ENCODE measurements around the gene LXN.
A peak's percentile ranks its signal among the peaks of the same experiment; 100 is the strongest.

Gene LXN, protein sequence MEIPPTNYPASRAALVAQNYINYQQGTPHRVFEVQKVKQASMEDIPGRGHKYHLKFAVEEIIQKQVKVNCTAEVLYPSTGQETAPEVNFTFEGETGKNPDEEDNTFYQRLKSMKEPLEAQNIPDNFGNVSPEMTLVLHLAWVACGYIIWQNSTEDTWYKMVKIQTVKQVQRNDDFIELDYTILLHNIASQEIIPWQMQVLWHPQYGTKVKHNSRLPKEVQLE

DNA sequence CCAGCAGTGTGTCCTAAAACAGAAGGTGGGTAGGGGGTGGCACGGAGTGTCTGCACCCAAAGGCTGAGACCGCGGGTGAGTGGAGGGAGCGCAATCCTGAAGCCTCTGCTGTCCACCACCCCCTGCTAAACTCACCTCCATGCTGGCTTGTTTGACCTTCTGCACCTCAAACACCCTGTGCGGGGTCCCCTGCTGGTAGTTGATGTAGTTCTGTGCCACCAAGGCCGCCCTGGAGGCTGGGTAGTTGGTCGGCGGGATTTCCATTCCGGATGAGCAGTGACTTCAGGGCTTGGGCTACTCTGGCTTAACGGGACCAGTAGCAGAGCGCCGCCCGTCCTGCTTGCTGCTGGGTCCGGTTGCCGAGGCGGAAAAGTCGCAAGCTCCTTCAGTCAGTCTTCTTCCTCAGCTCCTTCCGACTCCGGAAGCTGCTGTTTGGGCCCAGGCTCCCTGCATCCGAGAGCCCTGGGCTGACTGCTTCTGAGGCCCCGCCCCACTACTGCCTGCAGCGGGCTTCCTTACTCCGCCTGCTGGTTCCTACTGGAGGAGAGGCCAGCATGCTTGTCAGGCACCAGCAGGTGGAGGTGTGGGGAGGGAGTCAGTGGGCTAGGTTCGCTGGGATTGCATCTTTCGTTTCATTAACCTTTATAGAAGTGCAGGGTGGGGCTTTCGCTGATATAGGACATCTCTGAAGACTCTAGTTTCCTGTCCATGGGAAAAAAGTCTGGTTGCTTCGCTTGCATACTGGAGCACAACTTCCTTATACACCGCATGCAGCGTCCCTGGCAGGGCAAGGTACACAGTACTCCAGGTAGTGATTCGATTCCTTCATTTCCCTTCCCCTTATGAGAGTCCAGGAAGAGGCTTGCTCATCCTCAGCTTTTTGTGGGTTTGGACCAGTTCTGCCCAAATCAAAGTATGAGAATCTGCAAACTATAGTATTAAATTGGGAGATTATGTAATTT lies at the start of gene LXN:
TSS of gene LXN (minus strand) at position 434 of the 962 bp plus-strand sequence. CDS start at position 264, 170 bp downstream.
- Histone ChIP-seq H3K9me3 (ENCODE audit: insufficient read depth, low read depth, low read length) (no peaks in the 10 kb centered on the region), H3K27ac (ENCODE audit: low read length) (no peak within 1 kb of the TSS), H3K9ac (ENCODE audit: low read depth, low read length) (peak within 1 kb of the TSS; percentile 77), H3K4me1 (ENCODE audit: insufficient read depth, low read length) (peaks cover 7% of the 10 kb centered on the region), H3K36me3 (ENCODE audit: insufficient read depth, low read depth, low read length) (peaks cover 15% of the 10 kb centered on the region), H3K27me3 (ENCODE audit: insufficient read depth, low read length) (no peaks in the 10 kb centered on the region), H3K4me3 (ENCODE audit: low read length) (peak within 1 kb of the TSS; percentile 75)

DNA sequence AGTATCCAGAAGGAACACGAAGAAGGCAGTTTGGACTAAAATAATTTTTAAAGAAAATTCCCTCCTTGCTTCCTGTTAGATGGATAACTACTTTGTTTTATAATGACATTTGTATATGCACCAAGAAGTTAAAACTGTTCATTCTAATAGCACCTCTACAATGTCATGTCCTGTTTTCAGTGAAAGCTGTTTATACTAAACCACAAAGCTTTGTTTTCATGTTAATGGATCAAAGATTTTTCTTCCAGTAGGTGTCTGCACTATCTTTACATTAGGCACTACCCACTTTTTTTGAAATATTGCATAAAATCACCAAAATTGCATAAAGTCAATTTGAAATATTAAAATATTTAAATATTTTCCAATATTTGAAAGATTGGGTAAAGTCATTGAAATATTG lies 49.7 kb upstream of the LXN start:
- no peaks in the 10 kb centered on the region; the same call in 1 of the 2 replicates for H3K4me1 ChIP-seq (ENCODE audit: insufficient read depth, low read length)

DNA sequence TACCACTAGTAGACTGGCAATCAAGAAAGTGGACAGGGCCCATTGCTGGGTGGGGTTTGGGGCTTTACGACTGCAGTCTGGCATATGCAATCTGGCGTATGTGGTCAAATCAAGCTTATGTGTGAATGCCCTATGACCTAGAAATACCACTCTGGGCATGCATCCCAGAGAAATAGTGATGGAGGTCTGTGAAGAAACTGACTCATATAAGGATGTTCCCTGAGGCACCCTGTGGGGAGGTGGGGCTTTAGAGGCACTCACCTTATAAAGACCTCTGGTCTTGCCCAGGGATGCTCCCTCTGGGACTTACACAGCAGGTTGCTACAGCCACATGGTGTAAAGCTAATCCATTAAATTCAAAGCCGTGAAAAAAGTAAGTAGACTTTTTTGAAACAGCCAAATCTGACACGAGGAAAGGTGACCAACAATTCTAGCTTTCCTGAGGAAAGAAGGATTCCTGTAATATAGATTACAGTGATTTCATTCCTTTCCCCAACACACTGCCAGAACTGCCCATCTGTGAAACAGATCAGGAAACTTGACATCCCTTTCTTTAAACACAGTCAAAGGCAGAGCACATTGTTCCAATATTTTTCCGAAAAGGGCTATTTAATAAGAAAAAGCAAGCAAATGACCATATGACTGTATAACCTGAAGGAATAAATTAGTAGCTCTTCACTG lies 46.2 kb upstream of the LXN start:
- H3K27ac ChIP-seq (ENCODE audit: low read length): no peak overlapping the region
- no peaks in the 10 kb centered on the region; the same call in 1 of the 2 replicates for H3K4me1 ChIP-seq (ENCODE audit: insufficient read depth, low read length)
- H3K36me3 ChIP-seq (ENCODE audit: insufficient read depth, low read depth, low read length): no peaks in the 10 kb centered on the region
- H3K9ac ChIP-seq (ENCODE audit: low read depth, low read length): no peak overlapping the region
- no peaks in the 10 kb centered on the region for H3K27me3 ChIP-seq (ENCODE audit: insufficient read depth, low read length)
- no peak overlapping the region for H3K4me3 ChIP-seq (ENCODE audit: low read length)
- no peaks in the 10 kb centered on the region for H3K9me3 ChIP-seq (ENCODE audit: insufficient read depth, low read depth, low read length)

More for the DNA sequence above, 49.7 kb upstream of the LXN start:
- H3K9me3 ChIP-seq (ENCODE audit: insufficient read depth, low read depth, low read length): no peaks in the 10 kb centered on the region
- H3K9ac ChIP-seq (ENCODE audit: low read depth, low read length): no peak overlapping the region
- H3K27ac ChIP-seq (ENCODE audit: low read length): no peak overlapping the region
- H3K27me3 ChIP-seq (ENCODE audit: insufficient read depth, low read length): no peaks in the 10 kb centered on the region
- H3K36me3 ChIP-seq (ENCODE audit: insufficient read depth, low read depth, low read length): no peaks in the 10 kb centered on the region
- no peak overlapping the region for H3K4me3 ChIP-seq (ENCODE audit: low read length)

DNA sequence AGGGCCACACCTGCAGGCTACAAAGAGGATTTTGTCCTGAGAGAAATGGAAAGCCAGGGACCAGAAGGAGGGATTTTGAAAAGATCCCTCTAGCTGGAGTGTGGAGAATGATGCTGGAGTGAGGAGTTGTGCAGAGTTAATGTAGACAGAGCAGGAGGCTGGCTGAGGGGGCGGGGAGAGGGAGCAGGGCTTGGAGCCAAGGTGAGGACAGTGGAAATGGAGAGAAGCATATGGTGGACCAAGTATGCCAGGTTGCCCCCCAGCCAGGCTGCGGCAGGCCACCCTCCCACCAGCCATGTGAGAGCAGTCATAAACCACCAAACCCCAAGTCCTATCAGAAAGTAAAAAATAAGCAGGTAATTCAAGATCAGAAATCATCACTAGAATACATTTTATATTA lies 45.1 kb upstream of the LXN start:
- Histone ChIP-seq H3K4me1 (ENCODE audit: insufficient read depth, low read length) (peaks cover 3% of the 10 kb centered on the region; the same call in 1 of the 2 replicates), H3K36me3 (ENCODE audit: insufficient read depth, low read depth, low read length) (no peaks in the 10 kb centered on the region), H3K9me3 (ENCODE audit: insufficient read depth, low read depth, low read length) (no peaks in the 10 kb centered on the region), H3K9ac (ENCODE audit: low read depth, low read length) (no peak overlapping the region), H3K27me3 (ENCODE audit: insufficient read depth, low read length) (no peaks in the 10 kb centered on the region), H3K4me3 (ENCODE audit: low read length) (no peak overlapping the region), H3K27ac (ENCODE audit: low read length) (no peak overlapping the region)

DNA sequence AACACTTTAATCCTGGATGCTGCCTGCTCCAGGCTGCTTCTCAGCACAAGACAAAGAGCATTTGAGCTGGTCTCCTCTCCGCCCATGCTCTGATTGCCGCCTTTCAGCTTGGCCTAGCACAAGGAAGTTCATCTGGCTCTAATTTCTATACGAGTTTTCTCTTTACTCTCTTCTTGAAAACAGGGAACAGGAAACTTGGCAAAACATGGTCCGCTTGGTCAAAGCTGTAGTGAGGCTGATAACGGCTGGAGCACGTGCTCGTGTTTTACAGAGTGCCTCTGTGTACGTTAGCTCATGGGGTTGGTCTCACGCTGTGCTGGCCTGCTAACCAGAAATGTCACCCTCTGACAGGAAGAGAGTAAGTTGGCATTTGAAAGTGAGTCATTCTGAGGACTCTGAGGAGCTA lies 40.6 kb upstream of the LXN start:
- H3K4me1 ChIP-seq (ENCODE audit: insufficient read depth, low read length): peaks cover 7% of the 10 kb centered on the region
- H3K9me3 ChIP-seq (ENCODE audit: insufficient read depth, low read depth, low read length): no peaks in the 10 kb centered on the region

DNA sequence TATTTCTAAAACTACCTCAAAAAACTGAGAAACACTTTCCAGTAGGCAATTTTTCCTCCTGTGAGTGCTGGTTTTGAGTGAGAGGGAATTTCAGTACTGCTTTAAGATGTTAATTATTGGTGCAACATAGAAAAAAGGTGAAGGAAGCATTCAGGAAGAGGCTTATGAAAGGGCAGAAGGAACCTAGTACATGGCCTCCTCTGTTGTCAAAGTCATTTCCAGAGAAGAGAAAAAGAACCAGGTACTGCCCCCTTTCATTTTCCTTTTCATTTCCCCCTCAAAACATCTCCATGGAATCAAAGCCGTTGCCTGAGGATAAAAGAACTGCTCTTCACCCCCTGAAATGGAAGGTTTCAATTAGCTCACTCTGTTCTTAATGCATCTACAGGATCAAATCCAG lies 40.0 kb upstream of the LXN start:
- peaks cover 7% of the 10 kb centered on the region for H3K4me1 ChIP-seq (ENCODE audit: insufficient read depth, low read length)
- H3K27ac ChIP-seq (ENCODE audit: low read length): no peak overlapping the region
- H3K9ac ChIP-seq (ENCODE audit: low read depth, low read length): no peak overlapping the region
- H3K4me3 ChIP-seq (ENCODE audit: low read length): no peak overlapping the region
- H3K9me3 ChIP-seq (ENCODE audit: insufficient read depth, low read depth, low read length): no peaks in the 10 kb centered on the region
- H3K36me3 ChIP-seq (ENCODE audit: insufficient read depth, low read depth, low read length): peaks cover 34% of the 10 kb centered on the region
- no peaks in the 10 kb centered on the region for H3K27me3 ChIP-seq (ENCODE audit: insufficient read depth, low read length)

More for the DNA sequence above, 40.6 kb upstream of the LXN start:
- no peak overlapping the region for H3K4me3 ChIP-seq (ENCODE audit: low read length)
- H3K9ac ChIP-seq (ENCODE audit: low read depth, low read length): no peak overlapping the region
- no peak overlapping the region for H3K27ac ChIP-seq (ENCODE audit: low read length)
- peaks cover 28% of the 10 kb centered on the region for H3K36me3 ChIP-seq (ENCODE audit: insufficient read depth, low read depth, low read length)
- no peaks in the 10 kb centered on the region for H3K27me3 ChIP-seq (ENCODE audit: insufficient read depth, low read length)

DNA sequence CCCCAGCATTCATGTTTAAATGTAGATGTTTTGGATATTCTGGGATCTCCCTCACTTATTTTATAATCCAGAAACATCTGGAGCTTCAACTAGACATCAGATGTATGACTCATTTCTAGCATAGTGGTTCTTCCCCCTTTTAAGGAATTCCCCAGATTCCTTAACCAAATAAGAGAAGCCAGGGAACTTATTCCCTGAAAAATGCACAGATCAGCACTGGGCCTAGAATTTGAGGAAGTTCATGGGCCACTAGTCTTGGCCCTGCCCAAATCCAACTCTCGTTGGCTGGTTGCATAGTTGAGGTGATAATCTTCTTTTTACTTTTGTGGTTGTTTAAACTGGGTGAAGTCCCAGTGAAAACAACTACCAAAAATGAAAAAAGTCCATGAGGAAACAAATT lies 39.4 kb upstream of the LXN start:
- Histone ChIP-seq H3K27me3 (ENCODE audit: insufficient read depth, low read length) (no peaks in the 10 kb centered on the region), H3K9ac (ENCODE audit: low read depth, low read length) (no peak overlapping the region), H3K4me1 (ENCODE audit: insufficient read depth, low read length) (peaks cover 7% of the 10 kb centered on the region), H3K36me3 (ENCODE audit: insufficient read depth, low read depth, low read length) (peaks cover 35% of the 10 kb centered on the region), H3K4me3 (ENCODE audit: low read length) (no peak overlapping the region), H3K27ac (ENCODE audit: low read length) (no peak overlapping the region), H3K9me3 (ENCODE audit: insufficient read depth, low read depth, low read length) (no peaks in the 10 kb centered on the region)

DNA sequence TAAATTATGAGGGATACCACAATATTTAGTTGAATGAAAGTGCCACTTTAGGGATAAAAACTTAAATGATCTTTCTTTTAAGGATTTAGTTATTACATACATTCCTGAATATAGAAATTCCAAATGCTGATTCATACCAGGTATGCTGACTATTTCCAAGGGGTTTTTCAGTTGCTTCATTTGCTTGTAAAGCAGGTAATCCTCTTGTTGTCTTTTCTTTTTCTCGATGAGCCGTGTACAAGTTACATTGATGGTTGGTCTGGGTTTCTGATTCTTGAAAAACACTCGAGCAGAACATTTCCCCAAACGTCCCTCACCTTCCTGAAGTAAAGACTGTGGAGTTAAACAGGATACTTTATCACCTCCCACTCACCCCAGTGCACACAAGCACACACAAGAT lies 38.2 kb upstream of the LXN start:
- H3K4me3 ChIP-seq (ENCODE audit: low read length): no peak overlapping the region
- peaks cover 7% of the 10 kb centered on the region for H3K4me1 ChIP-seq (ENCODE audit: insufficient read depth, low read length)
- H3K9me3 ChIP-seq (ENCODE audit: insufficient read depth, low read depth, low read length): no peaks in the 10 kb centered on the region
- H3K27me3 ChIP-seq (ENCODE audit: insufficient read depth, low read length): no peaks in the 10 kb centered on the region
- H3K9ac ChIP-seq (ENCODE audit: low read depth, low read length): no peak overlapping the region
- no peak overlapping the region for H3K27ac ChIP-seq (ENCODE audit: low read length)
- H3K36me3 ChIP-seq (ENCODE audit: insufficient read depth, low read depth, low read length): peaks cover 35% of the 10 kb centered on the region

DNA sequence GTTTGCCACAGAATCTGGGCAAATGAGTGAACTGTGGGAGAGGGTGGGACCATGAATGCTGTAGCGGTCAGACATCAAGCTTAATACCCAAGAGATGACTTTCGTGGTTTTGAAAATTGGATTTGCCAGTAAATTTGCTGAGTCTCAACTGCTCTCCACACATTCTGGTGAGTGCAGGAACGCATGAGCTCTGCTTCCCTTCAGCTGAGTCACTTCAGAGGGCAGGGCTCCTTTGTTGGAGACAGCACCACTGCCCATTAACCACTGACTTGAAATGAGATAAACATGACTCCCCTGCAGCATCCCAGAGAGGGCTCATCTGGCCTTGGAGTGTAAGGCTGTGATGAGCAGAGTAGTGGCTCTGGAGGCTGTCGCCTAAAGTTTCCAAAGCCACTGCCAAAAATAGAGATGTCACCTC lies 37.2 kb upstream of the LXN start:
- Histone ChIP-seq H3K36me3 (ENCODE audit: insufficient read depth, low read depth, low read length) (peaks cover 35% of the 10 kb centered on the region), H3K9ac (ENCODE audit: low read depth, low read length) (no peak overlapping the region), H3K27ac (ENCODE audit: low read length) (no peak overlapping the region)

DNA sequence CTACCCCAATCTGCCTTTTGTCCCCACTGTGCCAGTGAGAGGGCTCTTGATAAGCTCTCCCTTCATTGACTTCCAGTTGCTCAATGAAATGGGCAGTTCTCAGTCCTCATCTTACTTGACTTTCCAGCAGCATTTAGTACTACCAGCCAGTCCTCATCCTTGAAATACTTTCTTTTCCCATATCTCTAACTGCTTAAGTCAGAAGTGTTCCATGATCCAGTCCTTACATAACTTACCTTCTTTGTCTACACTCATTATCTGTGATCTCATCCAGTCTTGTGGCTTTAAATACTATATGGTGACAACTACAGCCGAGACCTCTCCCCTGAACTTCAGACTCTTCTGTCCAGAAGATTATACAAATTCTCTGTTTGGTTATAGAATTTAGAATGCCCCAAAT lies 31.1 kb upstream of the LXN start:
- Histone ChIP-seq H3K9ac (ENCODE audit: low read depth, low read length) (no peak overlapping the region), H3K4me1 (ENCODE audit: insufficient read depth, low read length) (no peaks in the 10 kb centered on the region), H3K4me3 (ENCODE audit: low read length) (no peak overlapping the region), H3K9me3 (ENCODE audit: insufficient read depth, low read depth, low read length) (no peaks in the 10 kb centered on the region), H3K27ac (ENCODE audit: low read length) (no peak overlapping the region), H3K36me3 (ENCODE audit: insufficient read depth, low read depth, low read length) (peaks cover 9% of the 10 kb centered on the region; the same call in 1 of the 2 replicates), H3K27me3 (ENCODE audit: insufficient read depth, low read length) (no peaks in the 10 kb centered on the region)

More for the DNA sequence above, 37.2 kb upstream of the LXN start:
- H3K27me3 ChIP-seq (ENCODE audit: insufficient read depth, low read length): no peaks in the 10 kb centered on the region
- no peaks in the 10 kb centered on the region for H3K9me3 ChIP-seq (ENCODE audit: insufficient read depth, low read depth, low read length)
- peaks cover 7% of the 10 kb centered on the region for H3K4me1 ChIP-seq (ENCODE audit: insufficient read depth, low read length)
- no peak overlapping the region for H3K4me3 ChIP-seq (ENCODE audit: low read length)

DNA sequence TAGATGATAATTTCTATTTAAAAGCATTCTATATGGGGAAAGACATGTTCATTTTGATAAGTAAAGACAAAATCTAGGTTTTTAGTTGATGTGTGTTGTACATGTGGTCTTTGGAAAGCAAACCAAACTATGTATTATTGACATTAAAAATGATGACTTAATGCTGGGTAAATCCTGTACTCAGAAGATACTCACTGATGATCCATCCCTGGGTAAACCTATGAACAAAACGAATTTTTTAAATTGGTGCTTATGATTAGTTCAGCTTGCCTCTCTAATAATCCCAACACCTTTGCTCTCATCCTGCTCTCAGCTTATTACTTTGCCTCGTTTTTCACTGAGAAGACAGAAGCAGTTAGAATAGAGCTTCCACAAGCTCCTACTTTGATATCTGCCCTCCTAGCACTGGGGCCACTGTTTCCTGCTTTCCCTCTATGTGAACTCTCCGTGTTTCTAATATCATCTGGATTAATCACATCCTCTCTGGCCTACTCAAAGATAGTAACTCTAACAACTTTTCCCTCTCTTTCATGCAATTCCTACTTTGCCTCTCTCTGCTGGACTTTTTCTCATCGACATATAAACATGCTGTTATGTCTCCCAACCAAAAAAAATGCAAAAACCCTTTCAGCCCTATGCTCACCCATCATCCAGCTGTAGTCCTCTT lies 30.5 kb upstream of the LXN start:
- H3K27ac ChIP-seq (ENCODE audit: low read length): no peak overlapping the region
- no peak overlapping the region for H3K9ac ChIP-seq (ENCODE audit: low read depth, low read length)
- peaks cover 8% of the 10 kb centered on the region; the same call in 1 of the 2 replicates for H3K36me3 ChIP-seq (ENCODE audit: insufficient read depth, low read depth, low read length)
- no peaks in the 10 kb centered on the region for H3K4me1 ChIP-seq (ENCODE audit: insufficient read depth, low read length)
- no peaks in the 10 kb centered on the region for H3K27me3 ChIP-seq (ENCODE audit: insufficient read depth, low read length)
- no peaks in the 10 kb centered on the region for H3K9me3 ChIP-seq (ENCODE audit: insufficient read depth, low read depth, low read length)
- no peak overlapping the region for H3K4me3 ChIP-seq (ENCODE audit: low read length)

All from iPS-20b (cell line).